Endothelial cell of umbilical vein (primary cell): ENCODE results near the gene DIAPH2.

Source experiments
- CTCF ChIP-seq, 2 donors: IDR thresholded peaks; 1 replicate in 1 of 2; 2 replicates in 1 of 2; pipeline ENCODE4 v1.5.1; 2011; ENCODE audit warnings: low read length in 2 of 2, mild to moderate bottlenecking in 2 of 2, moderate library complexity in 2 of 2, control low read depth in 1 of 2, inconsistent platforms in 1 of 2, low read depth in 1 of 2; ENCODE audit not compliant: insufficient read depth in 1 of 2; ENCODE audit errors: extremely low read depth in 1 of 2
- EZH2 ChIP-seq: IDR thresholded peaks from 2 replicates; pipeline ENCODE4 v1.6.1; 2012; ENCODE audit warnings: borderline replicate concordance, low read depth, mild to moderate bottlenecking, moderate library complexity, low read length, inconsistent platforms; ENCODE audit not compliant: severe bottlenecking
- FOS ChIP-seq: IDR thresholded peaks from 2 replicates; pipeline ENCODE4 v1.6.1; 2011; ENCODE audit warnings: mild to moderate bottlenecking, low read length, moderate library complexity, borderline replicate concordance; ENCODE audit not compliant: insufficient read depth
- GATA2 ChIP-seq: IDR thresholded peaks from 2 replicates; pipeline ENCODE4 v1.7.0; 2011; ENCODE audit warnings: low read depth, mild to moderate bottlenecking, moderate library complexity, mixed read lengths, low read length; ENCODE audit not compliant: insufficient read length, insufficient read depth
- JUN ChIP-seq: IDR thresholded peaks from 2 replicates; pipeline ENCODE4 v1.6.1; 2011; ENCODE audit warnings: borderline replicate concordance, low read depth; ENCODE audit not compliant: insufficient read length, insufficient read depth
- MAX ChIP-seq: IDR thresholded peaks from 2 replicates; pipeline ENCODE4 v1.6.1; 2011; ENCODE audit not compliant: insufficient read depth, insufficient read length
- MYC ChIP-seq: IDR thresholded peaks from one replicate; pipeline ENCODE4 v1.6.1; 2011; ENCODE audit warnings: mild to moderate bottlenecking, low read depth, low read length
- POLR2A ChIP-seq: IDR thresholded peaks from 2 replicates; pipeline ENCODE4 v1.6.1; 2012; ENCODE audit warnings: low read depth, mild to moderate bottlenecking, control low read depth, low read length
- POLR2AphosphoS5 ChIP-seq: IDR thresholded peaks from 2 replicates; pipeline ENCODE4 v1.6.1; 2012; ENCODE audit warnings: low read depth, mild to moderate bottlenecking, control low read depth, low read length, moderate library complexity; ENCODE audit not compliant: insufficient read depth

GRCh38 chrX:97199501-97199900, 514.9 kb downstream of the DIAPH2 start:
- TF ChIP-seq CTCF (IDR thresholded peaks at IDR 0.05; ENCODE audit: extremely low read depth in 1 of 2, insufficient read depth in 1 of 2, low read depth in 1 of 2, low read length in 2 of 2) (no peak), POLR2A (no peak), FOS (no peak), POLR2AphosphoS5 (no peak), EZH2 (no peak), MAX (no peak), GATA2 (no peak), JUN (no peak), MYC (no peak)
